Mesenchymal stem cell (in vitro differentiated cells and primary cell): Measurements from ENCODE around the gene FAF1.
A peak's percentile ranks its signal among the peaks of the same experiment; 100 is the strongest.

Source experiments
- DNase-seq: peaks from one replicate; pipeline ENCODE4 v3.0.0-alpha.2; 2013
- H2AFZ ChIP-seq: one replicate; pipeline ENCODE4 v1.6.1; 2013; ENCODE audit warnings: low read depth, mild to moderate bottlenecking, control low read depth, inconsistent platforms, low read length, moderate library complexity
- H2AK5ac ChIP-seq: 2 replicates; pipeline ENCODE4 v1.6.1; 2013; ENCODE audit warnings: low read length, moderate library complexity, mild to moderate bottlenecking, inconsistent platforms; ENCODE audit not compliant: severe bottlenecking
- H2BK120ac ChIP-seq: one replicate; pipeline ENCODE4 v1.6.1; 2013; ENCODE audit warnings: low read depth, mild to moderate bottlenecking, inconsistent platforms, low read length, moderate library complexity
- H2BK12ac ChIP-seq, 2 experiments: one replicate each; pipeline ENCODE4 v1.6.1; 2013; ENCODE audit warnings: inconsistent platforms in 2 of 2, low read length in 2 of 2, mild to moderate bottlenecking in 2 of 2, moderate library complexity in 2 of 2, control low read depth in 1 of 2
- H2BK15ac ChIP-seq: one replicate; pipeline ENCODE4 v1.6.1; 2013; ENCODE audit warnings: mild to moderate bottlenecking, low read depth, inconsistent platforms; ENCODE audit not compliant: poor library complexity, severe bottlenecking
- H2BK5ac ChIP-seq: 2 replicates; pipeline ENCODE4 v1.6.1; 2013; ENCODE audit warnings: low read depth, mild to moderate bottlenecking, low read length, control low read depth, inconsistent platforms; ENCODE audit not compliant: poor library complexity, severe bottlenecking
- H3K14ac ChIP-seq, 2 experiments: one replicate each; pipeline ENCODE4 v1.6.1; 2013; ENCODE audit warnings: inconsistent platforms in 2 of 2, low read length in 2 of 2, control low read depth in 1 of 2, mild to moderate bottlenecking in 1 of 2, moderate library complexity in 1 of 2
- H3K18ac ChIP-seq, 2 experiments: one replicate each; pipeline ENCODE4 v1.6.1; 2013; ENCODE audit warnings: inconsistent platforms in 2 of 2, low read length in 2 of 2, control low read depth in 1 of 2, low read depth in 1 of 2, mild to moderate bottlenecking in 1 of 2
- H3K23ac ChIP-seq, 2 experiments: one replicate each; pipeline ENCODE4 v1.6.1; 2013; ENCODE audit warnings: inconsistent platforms in 2 of 2, low read length in 2 of 2, mild to moderate bottlenecking in 2 of 2, moderate library complexity in 2 of 2, control low read depth in 1 of 2
- H3K27ac ChIP-seq: 2 replicates; pipeline ENCODE4 v1.5.1; 2013; ENCODE audit warnings: mild to moderate bottlenecking, moderate library complexity, low read length, control low read depth, inconsistent platforms; ENCODE audit not compliant: poor library complexity, severe bottlenecking
- H3K27me3 ChIP-seq, 2 experiments: 2 replicates each; pipeline versions ENCODE4 v1.6.1 to v1.7.0; 2013; ENCODE audit warnings: low read length in 2 of 2, mild to moderate bottlenecking in 2 of 2, moderate library complexity in 2 of 2, control low read depth in 1 of 2, inconsistent platforms in 1 of 2; ENCODE audit not compliant: control insufficient read depth in 1 of 2, insufficient read depth in 1 of 2
- H3K36me3 ChIP-seq, 2 experiments: 2 replicates each; pipeline versions ENCODE4 v1.6.1 to v1.7.0; 2013; ENCODE audit warnings: low read length in 2 of 2, control low read depth in 1 of 2, inconsistent platforms in 1 of 2, low read depth in 1 of 2, mild to moderate bottlenecking in 1 of 2; ENCODE audit not compliant: insufficient read depth in 2 of 2, control insufficient read depth in 1 of 2
- H3K4ac ChIP-seq, 2 experiments: one replicate each; pipeline ENCODE4 v1.6.1; 2013; ENCODE audit warnings: inconsistent platforms in 2 of 2, low read length in 2 of 2, mild to moderate bottlenecking in 2 of 2, moderate library complexity in 2 of 2, control low read depth in 1 of 2, low read depth in 1 of 2
- H3K4me1 ChIP-seq: 2 replicates; pipeline ENCODE4 v1.6.1; 2013; ENCODE audit warnings: low read depth, low read length, control low read depth; ENCODE audit not compliant: control insufficient read depth, insufficient read depth
- H3K4me2 ChIP-seq: 2 replicates; pipeline ENCODE4 v1.6.1; 2013; ENCODE audit warnings: low read length, mild to moderate bottlenecking, inconsistent platforms; ENCODE audit not compliant: poor library complexity, severe bottlenecking
- H3K4me3 ChIP-seq, 2 experiments: 2 replicates each; pipeline versions ENCODE4 v1.5.1 to v1.7.0; 2013; ENCODE audit warnings: low read length in 2 of 2, mild to moderate bottlenecking in 2 of 2, control low read depth in 1 of 2, low read depth in 1 of 2; ENCODE audit not compliant: insufficient read depth in 1 of 2
- H3K79me1 ChIP-seq: replicated peaks from 2 replicates; pipeline ENCODE4 v1.6.1; 2013; ENCODE audit warnings: mild to moderate bottlenecking, control low read depth, low read length, inconsistent platforms; ENCODE audit not compliant: poor library complexity, severe bottlenecking
- H3K9ac ChIP-seq: 2 replicates; pipeline ENCODE4 v1.7.0; 2013; ENCODE audit warnings: mild to moderate bottlenecking, low read length, moderate library complexity
- H3K9me3 ChIP-seq: 2 replicates; pipeline ENCODE4 v1.7.0; 2013; ENCODE audit warnings: mild to moderate bottlenecking, low read length; ENCODE audit not compliant: control insufficient read depth
- H4K8ac ChIP-seq: one replicate; pipeline ENCODE4 v1.6.1; 2013; ENCODE audit warnings: inconsistent platforms, mild to moderate bottlenecking, low read length, moderate library complexity
- H4K91ac ChIP-seq: one replicate; pipeline ENCODE4 v1.6.1; 2013; ENCODE audit warnings: mild to moderate bottlenecking, low read length, inconsistent platforms
- WGBS: methylation state at CpG from one replicate; pipeline ENCODE4 v1.1.7; 2013; ENCODE audit warnings: mixed read lengths; 5-methylcytosine and 5-hydroxymethylcytosine counted together

The FAF1 gene

GRCh38 chr1:50622259-50622658 lies 337.8 kb downstream of the FAF1 start:
- Histone ChIP-seq H3K9me3 (no peaks in the 10 kb centered on the region), H4K91ac (no peak overlapping the region), H2BK12ac (no peak overlapping the region), H3K27me3 (no peaks in the 10 kb centered on the region), H3K4ac (no peak overlapping the region), H3K4me2 (no peak overlapping the region), H2BK15ac (no peak overlapping the region), H2AFZ (no peak overlapping the region), H3K4me1 (peaks cover 6% of the 10 kb centered on the region), H3K4me3 (no peak overlapping the region), H4K8ac (no peak overlapping the region), H3K36me3 (no peaks in the 10 kb centered on the region), H3K18ac (no peak overlapping the region), H2BK5ac (no peak overlapping the region), H3K14ac (no peak overlapping the region), H2BK120ac (no peak overlapping the region), H3K9ac (no peak overlapping the region), H2AK5ac (no peak overlapping the region), H3K27ac (no peak overlapping the region), H3K79me1 (peaks cover 1% of the 10 kb centered on the region), H3K23ac (no peak overlapping the region)
- WGBS: 100% methylated on average over 1 of the region's 2 CpGs
- no peak for DNase-seq

DNA sequence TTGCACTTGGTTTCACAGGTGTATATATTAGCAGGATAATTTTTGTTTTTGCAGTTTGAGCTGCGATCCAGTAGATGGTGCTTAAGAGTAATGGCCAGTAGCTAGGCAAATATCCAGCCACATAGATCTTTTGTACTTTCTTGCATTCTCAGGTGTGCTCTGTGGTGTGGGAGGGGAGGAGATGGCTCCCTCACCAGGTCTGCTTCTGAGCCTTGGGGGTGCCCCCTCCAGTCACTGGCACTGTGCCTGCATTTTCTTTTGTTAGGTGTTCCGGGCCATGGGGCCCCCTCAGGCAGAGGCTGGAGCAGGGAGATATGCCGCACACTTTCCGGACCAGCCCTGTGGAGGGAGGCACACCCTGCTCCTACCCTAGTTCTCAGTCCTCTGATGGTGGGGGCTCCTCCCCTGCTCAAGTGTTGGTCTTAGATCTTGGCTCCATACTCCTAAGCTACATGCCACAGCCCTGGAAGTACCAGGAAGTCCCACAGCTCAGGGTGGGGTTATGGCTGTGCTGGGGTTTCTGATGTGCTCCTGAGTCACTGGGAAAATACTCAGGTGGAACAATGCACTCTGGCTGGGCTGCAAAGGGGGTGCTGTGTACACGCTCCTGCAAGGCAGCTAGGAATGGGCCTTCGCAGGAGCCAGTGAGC lies 339.3 kb downstream of the FAF1 start:
- Histone ChIP-seq H3K27me3 (no peaks in the 10 kb centered on the region), H3K27ac (no peak overlapping the region), H3K79me1 (peaks cover 1% of the 10 kb centered on the region), H3K4ac (no peak overlapping the region), H2BK15ac (no peak overlapping the region), H2BK12ac (no peak overlapping the region), H3K18ac (no peak overlapping the region), H4K91ac (no peak overlapping the region), H4K8ac (peak overlapping the region; percentile 46), H3K9me3 (no peaks in the 10 kb centered on the region), H2AFZ (no peak overlapping the region), H3K23ac (no peak overlapping the region), H2BK120ac (no peak overlapping the region), H2AK5ac (no peak overlapping the region), H3K14ac (no peak overlapping the region), H3K4me1 (peaks cover 6% of the 10 kb centered on the region), H3K9ac (no peak overlapping the region), H3K4me3 (no peak overlapping the region), H3K4me2 (no peak overlapping the region), H3K36me3 (no peaks in the 10 kb centered on the region), H2BK5ac (no peak overlapping the region)
- WGBS: 82% methylated on average over 6 of the region's 6 CpGs
- peak; percentile 29 for DNase-seq

GRCh38 chr1:50615036-50615750 lies 344.9 kb downstream of the FAF1 start:
- DNase-seq: no peak
- Histone ChIP-seq H2BK5ac (no peak overlapping the region), H3K27ac (no peak overlapping the region), H3K27me3 (no peaks in the 10 kb centered on the region), H3K36me3 (no peaks in the 10 kb centered on the region), H3K23ac (no peak overlapping the region), H3K14ac (no peak overlapping the region), H3K79me1 (no peaks in the 10 kb centered on the region), H3K4ac (no peak overlapping the region), H2BK15ac (no peak overlapping the region), H3K4me3 (no peak overlapping the region), H3K4me2 (no peak overlapping the region), H4K91ac (no peak overlapping the region), H2BK120ac (no peak overlapping the region), H3K9ac (no peak overlapping the region), H3K9me3 (no peaks in the 10 kb centered on the region), H2AFZ (no peak overlapping the region), H4K8ac (no peak overlapping the region), H3K18ac (peak overlapping the region in 1 of 2 experiments; percentile 21), H3K4me1 (no peaks in the 10 kb centered on the region), H2AK5ac (no peak overlapping the region), H2BK12ac (peak overlapping the region in 1 of 2 experiments; percentile 50)
- 100% methylated on average over 1 of the region's 2 CpGs for WGBS

GRCh38 chr1:50611675-50612074 lies 348.4 kb downstream of the FAF1 start:
- H3K23ac ChIP-seq: no peak overlapping the region
- H2BK5ac ChIP-seq: no peak overlapping the region
- no peaks in the 10 kb centered on the region for H3K9me3 ChIP-seq
- H3K4me3 ChIP-seq: no peak overlapping the region
- H3K27ac ChIP-seq: no peak overlapping the region
- H3K4me2 ChIP-seq: no peak overlapping the region
- H3K4ac ChIP-seq: no peak overlapping the region
- no peak overlapping the region for H4K91ac ChIP-seq
- H4K8ac ChIP-seq: no peak overlapping the region
- H3K79me1 ChIP-seq: no peaks in the 10 kb centered on the region
- H3K4me1 ChIP-seq: no peaks in the 10 kb centered on the region
- 97% methylated on average over 4 of the region's 6 CpGs for WGBS
- H2BK15ac ChIP-seq: no peak overlapping the region
- no peak overlapping the region for H2AK5ac ChIP-seq
- H3K36me3 ChIP-seq: no peaks in the 10 kb centered on the region
- no peak overlapping the region for H2AFZ ChIP-seq
- no peak overlapping the region for H3K18ac ChIP-seq
- no peak overlapping the region for H3K14ac ChIP-seq
- H3K27me3 ChIP-seq: no peaks in the 10 kb centered on the region
- no peak overlapping the region for H3K9ac ChIP-seq
- no peak overlapping the region for H2BK12ac ChIP-seq
- H2BK120ac ChIP-seq: no peak overlapping the region
- no peak for DNase-seq
